Left cardiac atrium (tissue), 4 donors: ENCODE measurements around the gene BIRC3. TPM values are rescaled to one million over a fixed set of nuclear protein-coding genes. Genes with fewer than 3 reads are reported as not detected.
A peak's percentile ranks its signal among the peaks of the same experiment; 100 is the strongest.
"Not testable (repeated sequence)": the region's sequence is repeated elsewhere in the genome, so short reads cannot be mapped to it uniquely, and the experiment has no call there.

Experiments used
- ATAC-seq, 2 donors: fragments of 200-7000 bp; cut with Tn5 transposase; one replicate each; pipeline ENCODE4 v1.9.1; 2020; ENCODE audit warnings: mild to moderate bottlenecking in 2 of 2, moderate library complexity in 2 of 2
- DNase-seq: peaks from one replicate; pipeline ENCODE4 v3.0.0-alpha.2; 2020
- intact Hi-C, 2 donors: fragments of 100-400 bp; cut with DNase I; formaldehyde crosslinking; loops; one replicate each; pipeline versions ENCODE4 v1.14.1 to v1.15.1; 2022 to 2023
- total RNA-seq, 2 donors: library from RNA; stranded (reverse); fragmentation: NEBNext Ultra II Directional; extraction: Animal tissue kit (Norgen Biotek cat#: 25700); gene quantifications; one replicate each; pipeline ENCODE4 v1.2.1, GENCODE V29; 2021
- donor health status: DM: no; HTN: yes; CAD: no.
- donor health status: DM: no; HTN: yes; CAD: no; lungs with severe emphysema.
- donor health status: DM: yes; HTN: yes; CAD: no.
- donor health status: Dilated cardiomyopathy.

The BIRC3 gene
- total RNA-seq, 2 donors from 2014 or later, result 7.0 to 8.4 TPM

- DNase-seq (no peak), ATAC-seq (no peak)
- intact Hi-C loops, result no loop called here
Observed at GRCh38 chr11:102357116-102357515, 39.8 kb downstream of the BIRC3 start.

GRCh38 chr11:102359372-102359771, 42.1 kb downstream of the BIRC3 start:
- no peak for ATAC-seq
- intact Hi-C loops, result no loop called here
- no peak for DNase-seq

DNA sequence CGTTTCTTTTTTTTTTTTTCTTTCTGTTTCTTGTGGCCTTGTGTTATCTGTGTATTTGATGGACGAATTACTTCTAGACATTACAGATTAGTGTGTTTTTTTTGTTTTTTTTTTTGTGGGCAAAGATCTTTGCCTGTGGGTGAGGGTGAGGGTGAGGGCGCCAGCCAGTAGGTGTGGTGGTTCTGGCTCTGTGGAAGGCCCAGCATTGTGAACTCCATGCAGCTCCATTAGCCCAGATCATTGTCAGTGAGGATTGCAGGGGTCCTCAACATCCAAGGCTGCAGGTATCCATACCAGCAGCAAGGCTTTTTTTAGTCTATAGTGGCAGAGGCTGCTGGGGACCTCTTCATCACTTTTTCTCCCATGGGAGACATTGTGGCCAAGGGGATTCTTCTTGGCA, 43.4 kb downstream of the BIRC3 start:
- DNase-seq (no peak), ATAC-seq (no peak)
- intact Hi-C loops, result no loop called here

GRCh38 chr11:102361086-102362031, 44.1 kb downstream of the BIRC3 start:
- ATAC-seq (peak in 1 of 2 donors; percentile 22), DNase-seq (no peak)
- intact Hi-C loops, result no loop called here

- intact Hi-C loops, result no loop called here
- ATAC-seq (no peak), DNase-seq (no peak)
Observed at GRCh38 chr11:102364991-102365390, 47.7 kb downstream of the BIRC3 start.

- intact Hi-C loops, result no loop called here
- DNase-seq, result no peak
- ATAC-seq, result no peak
Observed at GRCh38 chr11:102367364-102367763, 50.1 kb downstream of the BIRC3 start.

DNA sequence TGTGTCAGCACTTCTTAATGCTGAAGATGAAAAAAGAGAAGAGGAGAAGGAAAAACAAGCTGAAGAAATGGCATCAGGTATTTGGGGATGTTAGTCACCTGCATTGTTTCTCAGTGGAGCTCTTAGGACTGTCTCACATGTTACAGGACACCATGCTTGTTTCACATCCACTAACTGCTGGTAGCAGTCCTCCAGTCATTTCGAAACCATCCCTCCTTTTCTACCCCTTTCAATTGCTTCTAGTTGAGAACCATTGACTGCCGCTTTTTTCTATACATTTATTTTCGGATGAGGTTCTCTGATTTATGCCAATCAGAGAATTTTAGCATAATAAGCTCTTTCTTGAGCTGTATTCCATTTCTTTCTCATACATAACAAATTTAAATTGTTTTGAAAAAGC, 51.2 kb downstream of the BIRC3 start:
- ATAC-seq (no peak), DNase-seq (no peak)
- intact Hi-C loops, result no loop called here

- DNase-seq, intact Hi-C loops, ATAC-seq: not testable (repeated sequence)
Observed at GRCh38 chr11:102374633-102375424, 57.5 kb downstream of the BIRC3 start.

GRCh38 chr11:102375720-102376399, 58.6 kb downstream of the BIRC3 start:
- no peak for DNase-seq
- no peak for ATAC-seq
- intact Hi-C loops, result no loop called here

DNA sequence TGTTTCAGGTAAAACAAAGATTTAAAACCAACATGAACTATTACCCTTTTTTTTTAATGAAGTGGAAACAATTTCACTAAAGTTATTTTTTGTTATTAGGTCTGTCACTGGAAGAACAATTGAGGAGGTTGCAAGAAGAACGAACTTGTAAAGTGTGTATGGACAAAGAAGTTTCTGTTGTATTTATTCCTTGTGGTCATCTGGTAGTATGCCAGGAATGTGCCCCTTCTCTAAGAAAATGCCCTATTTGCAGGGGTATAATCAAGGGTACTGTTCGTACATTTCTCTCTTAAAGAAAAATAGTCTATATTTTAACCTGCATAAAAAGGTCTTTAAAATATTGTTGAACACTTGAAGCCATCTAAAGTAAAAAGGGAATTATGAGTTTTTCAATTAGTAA, 60.6 kb downstream of the BIRC3 start:
- no peak for DNase-seq
- intact Hi-C loops, result no loop called here
- ATAC-seq, result no peak

DNA sequence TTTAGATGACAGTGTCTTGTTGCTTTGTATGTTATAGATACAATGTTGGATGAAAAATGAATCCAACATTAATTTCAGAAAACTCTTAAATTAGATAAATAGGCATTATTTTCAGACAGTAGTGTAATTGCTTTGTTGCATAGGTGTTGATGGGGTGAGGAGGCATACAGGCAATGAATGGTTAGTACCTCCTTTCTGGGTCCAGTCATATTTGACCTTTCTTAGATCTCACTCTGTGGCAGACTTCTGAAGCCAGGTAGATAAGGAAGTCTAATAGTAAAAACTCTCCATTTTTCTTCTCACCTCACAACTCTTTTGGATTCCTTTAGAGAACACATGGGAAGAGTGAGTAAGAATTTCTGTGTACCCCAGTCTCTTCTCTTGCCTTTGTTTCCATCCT, 61.5 kb downstream of the BIRC3 start:
- DNase-seq (no peak), ATAC-seq (no peak)
- intact Hi-C loops, result no loop called here

- ATAC-seq (no peak), DNase-seq (no peak)
- intact Hi-C loops, result no loop called here
Observed at GRCh38 chr11:102382384-102382783, 65.1 kb downstream of the BIRC3 start.

DNA sequence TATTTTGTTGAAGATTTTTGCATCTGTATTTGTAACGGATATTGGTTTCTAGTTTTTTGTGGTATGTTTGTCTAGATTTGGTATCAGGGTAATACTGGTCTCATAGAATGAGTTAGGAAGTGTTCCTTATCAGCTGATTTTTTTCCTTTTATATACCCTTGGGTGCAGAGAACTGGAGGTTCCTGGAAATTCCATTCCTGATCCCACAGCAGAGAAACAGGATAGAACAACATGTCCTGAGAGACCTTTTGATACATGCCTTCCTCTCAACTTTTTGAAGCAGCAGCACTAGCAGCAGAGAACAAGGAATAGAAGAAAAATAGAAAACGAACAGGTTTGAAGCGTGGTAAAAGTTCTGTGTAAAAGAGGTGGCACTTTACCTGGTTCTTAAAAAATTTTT, 66.6 kb downstream of the BIRC3 start:
- intact Hi-C loops, result no loop called here
- DNase-seq (no peak), ATAC-seq (no peak)

DNA sequence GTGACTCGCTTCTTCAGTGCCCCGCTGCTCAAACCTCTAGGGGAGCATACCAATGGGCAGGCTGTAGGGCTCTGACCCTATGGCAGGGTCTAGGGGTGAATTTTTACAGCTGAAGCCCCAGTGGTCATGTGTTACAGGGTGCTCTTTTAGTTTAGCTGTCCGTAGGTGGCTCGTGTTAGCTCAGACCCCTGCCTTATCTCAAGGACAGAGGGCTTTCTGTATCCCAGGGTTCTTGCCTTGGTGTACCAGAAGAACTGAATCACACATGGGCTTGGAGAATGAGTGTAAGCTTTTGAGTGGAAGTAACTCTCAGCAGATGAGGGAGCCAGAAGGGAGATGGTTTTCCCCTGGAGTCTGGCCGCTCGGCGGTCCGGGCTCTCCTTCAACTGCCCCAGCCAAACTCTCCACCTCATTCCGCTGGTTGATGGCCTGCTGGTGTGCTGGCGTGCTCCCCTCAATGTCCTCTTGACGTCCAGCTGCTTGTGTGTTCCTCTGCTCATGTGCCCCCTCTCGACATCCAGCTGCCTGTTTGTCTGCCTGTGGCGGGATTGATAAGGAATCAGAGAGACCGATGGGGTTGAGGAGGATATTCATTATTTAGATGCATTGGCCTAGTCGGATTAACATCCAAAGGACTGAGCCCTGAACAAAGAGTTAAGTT, 67.3 kb downstream of the BIRC3 start:
- ATAC-seq, result peak; percentile 85 to 93
- intact Hi-C loops, result no loop called here
- peak; percentile 56 for DNase-seq

GRCh38 chr11:102385085-102386007, 68.1 kb downstream of the BIRC3 start:
- DNase-seq (no peak), ATAC-seq (no peak)
- intact Hi-C loops, result no loop called here

- intact Hi-C loops, result no loop called here
- ATAC-seq (no peak), DNase-seq (no peak)
Observed at GRCh38 chr11:102386136-102386734, 69.0 kb downstream of the BIRC3 start.

- ATAC-seq, result no peak
- intact Hi-C loops, result no loop called here
- DNase-seq, result no peak
Observed at GRCh38 chr11:102387043-102387781, 69.9 kb downstream of the BIRC3 start.
